ENCODE measurements around the gene MIPEP.

- TF ChIP-seq POLR2AphosphoS5 (IDR thresholded peaks at IDR 0.05; ENCODE audit: low read length) (no peak), ZBTB33 (IDR thresholded peaks at IDR 0.05) (no peak), SMAD5 (IDR thresholded peaks at IDR 0.05; ENCODE audit: low read depth) (no peak), EZH2 (IDR thresholded peaks at IDR 0.05; ENCODE audit: borderline replicate concordance, control insufficient read depth, low read depth, low read length) (no peak), KDM1A (IDR thresholded peaks at IDR 0.05; ENCODE audit: borderline replicate concordance) (no peak), CTCF (IDR thresholded peaks at IDR 0.05 in 2 of 3, conservative IDR thresholded peaks at IDR 0.05 in 1 of 3; ENCODE audit: control insufficient read depth in 2 of 3, extremely low read depth in 1 of 3, insufficient read depth in 1 of 3, low read depth in 3 of 3, low read length in 3 of 3) (no peak), POLR2A (IDR thresholded peaks at IDR 0.05; ENCODE audit: low read depth, low read length) (no peak), ESRRA (IDR thresholded peaks at IDR 0.05; ENCODE audit: low read length) (no peak), REST (IDR thresholded peaks at IDR 0.05; ENCODE audit: low read depth, low read length) (no peak)
Observed at GRCh38 chr13:23772717-23773116, 116.5 kb downstream of the MIPEP start.

All from GM12878 (cell line).